ENCODE data around the gene HPSE2. TPM values are rescaled to one million over a fixed set of nuclear protein-coding genes. Genes with fewer than 3 reads are reported as not detected.

Gene HPSE2
- total RNA-seq, 2 experiments from 2014 or later: not detected

DNA sequence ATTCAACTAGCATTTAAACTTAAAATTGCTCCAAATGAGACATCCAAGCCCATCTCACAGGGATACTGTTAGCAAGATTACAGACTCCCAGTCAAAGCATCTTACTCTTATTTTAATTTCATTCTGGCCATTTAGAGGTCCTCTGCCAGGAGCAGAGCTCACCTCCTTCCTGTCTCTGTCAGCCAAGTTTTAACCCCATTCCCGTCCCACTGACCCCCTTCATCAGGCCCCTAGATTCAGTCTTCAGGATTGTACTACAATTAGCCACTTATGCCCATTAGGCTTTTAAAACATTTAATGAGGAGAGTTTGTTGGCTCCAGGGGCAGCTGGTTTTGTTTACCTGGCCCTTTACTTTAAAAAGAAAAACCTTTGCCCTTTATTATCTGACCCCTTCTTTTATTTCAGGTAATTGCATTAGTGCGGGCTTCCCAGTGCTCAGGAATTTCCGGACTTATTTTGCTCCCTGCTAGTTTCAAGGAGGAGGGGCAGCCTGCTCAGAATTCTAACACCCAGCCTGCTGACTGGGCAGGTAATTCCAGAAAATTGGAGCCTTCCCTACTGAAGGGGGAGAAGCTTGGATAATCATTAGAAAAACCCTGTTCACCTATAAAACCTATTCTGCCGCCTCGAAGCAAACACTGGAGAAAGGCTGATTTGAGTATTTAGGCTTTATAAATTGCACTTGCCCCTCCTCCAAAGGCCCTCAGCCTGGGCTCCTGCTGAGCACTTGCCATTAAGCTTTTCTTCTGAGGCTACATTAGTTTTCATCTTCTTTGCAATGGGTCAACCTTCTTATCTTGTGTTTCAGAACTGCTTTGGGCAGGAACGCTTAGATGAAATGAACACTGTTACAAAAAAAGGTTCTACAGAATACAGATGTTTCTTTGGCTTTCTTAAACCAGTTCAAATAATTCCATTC, 588.4 kb downstream of the HPSE2 start:
- Mint-ChIP-seq H3K4me3 (no peak overlapping the region), H3K36me3 (ENCODE audit: low read depth) (no peaks in the 10 kb centered on the region), H3K9me3 (no peaks in the 10 kb centered on the region), H3K27me3 (peaks cover 17% of the 10 kb centered on the region), H3K4me1 (no peaks in the 10 kb centered on the region), H3K27ac (no peak overlapping the region)
- ChIA-PET CTCF (interaction anchor here (0.5 kb wide), 1 partner anchor 72 kb away, joined by 3 read pairs; no protein-coding TSS in a partner anchor), POLR2A (no interaction called here)
- DNase-seq: no peak

- DNase-seq: no peak
- no peaks in the 10 kb centered on the region for H3K36me3 Mint-ChIP-seq (ENCODE audit: low read depth)
- no peaks in the 10 kb centered on the region for H3K4me1 Mint-ChIP-seq
- H3K27me3 Mint-ChIP-seq: peaks cover 18% of the 10 kb centered on the region
- ChIA-PET CTCF (interaction anchor here (0.6 kb wide), 1 partner anchor 14 kb away, joined by 5 read pairs; no protein-coding TSS in a partner anchor), POLR2A (no interaction called here)
- H3K9me3 Mint-ChIP-seq: no peaks in the 10 kb centered on the region
- H3K4me3 Mint-ChIP-seq: no peak overlapping the region
- no peak overlapping the region for H3K27ac Mint-ChIP-seq
Measured at GRCh38 chr10:98644466-98644865, 591.2 kb downstream of the HPSE2 start.

DNA sequence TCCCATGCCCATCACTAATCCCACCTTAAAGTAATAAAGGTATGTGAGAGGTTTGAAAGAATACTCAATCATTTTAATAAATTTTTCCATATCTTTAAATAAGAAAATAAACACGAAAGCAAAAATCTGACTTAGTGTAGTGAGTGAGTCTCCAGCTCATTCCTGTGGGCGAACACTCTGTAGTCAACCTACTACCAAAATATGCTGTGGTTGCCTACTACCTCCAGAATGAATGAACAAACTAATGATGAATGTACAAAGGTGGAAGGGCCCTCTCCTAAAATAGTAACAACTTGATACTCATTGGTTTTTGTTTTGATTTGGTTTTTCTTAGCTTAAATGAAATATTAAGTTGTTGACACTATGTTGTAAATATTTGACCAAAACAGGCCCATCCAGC, 593.4 kb downstream of the HPSE2 start:
- POLR2A ChIA-PET: no interaction called here
- CTCF ChIA-PET: no interaction called here
- H3K36me3 Mint-ChIP-seq (ENCODE audit: low read depth): no peaks in the 10 kb centered on the region
- no peak overlapping the region for H3K4me3 Mint-ChIP-seq
- H3K27me3 Mint-ChIP-seq: peaks cover 11% of the 10 kb centered on the region
- no peaks in the 10 kb centered on the region for H3K9me3 Mint-ChIP-seq
- H3K27ac Mint-ChIP-seq: no peak overlapping the region
- no peak for DNase-seq
- no peaks in the 10 kb centered on the region for H3K4me1 Mint-ChIP-seq

DNA sequence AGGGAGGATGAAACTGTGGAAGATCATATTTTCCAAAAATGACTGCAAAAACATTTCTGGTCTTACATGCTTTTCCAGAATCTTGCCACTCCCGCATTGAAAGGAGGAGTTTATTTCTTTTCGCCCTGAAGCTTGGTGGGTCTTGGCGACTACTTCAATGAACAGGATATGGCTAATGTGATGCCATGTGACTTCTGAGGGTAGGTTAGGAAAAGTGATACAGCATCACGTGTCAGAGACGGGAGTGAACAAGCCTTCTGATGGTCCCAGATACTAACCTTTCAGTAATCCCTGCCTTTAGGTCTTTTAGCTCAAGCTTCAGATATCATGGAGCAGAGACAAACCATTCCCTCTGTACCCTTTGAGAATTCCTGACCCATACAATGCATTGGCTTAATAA, 596.7 kb downstream of the HPSE2 start:
- Mint-ChIP-seq H3K27ac (no peak overlapping the region), H3K4me1 (no peaks in the 10 kb centered on the region), H3K36me3 (ENCODE audit: low read depth) (no peaks in the 10 kb centered on the region), H3K27me3 (peaks cover 3% of the 10 kb centered on the region), H3K4me3 (no peak overlapping the region), H3K9me3 (no peaks in the 10 kb centered on the region)
- ChIA-PET CTCF (no interaction called here), POLR2A (no interaction called here)
- no peak for DNase-seq

- H3K4me3 Mint-ChIP-seq: no peak overlapping the region
- peaks cover 4% of the 10 kb centered on the region for H3K27me3 Mint-ChIP-seq
- ChIA-PET POLR2A (no interaction called here), CTCF (no interaction called here)
- no peaks in the 10 kb centered on the region for H3K36me3 Mint-ChIP-seq (ENCODE audit: low read depth)
- no peak overlapping the region for H3K27ac Mint-ChIP-seq
- H3K9me3 Mint-ChIP-seq: no peaks in the 10 kb centered on the region
- no peaks in the 10 kb centered on the region for H3K4me1 Mint-ChIP-seq
- DNase-seq: no peak
Measured at GRCh38 chr10:98636921-98637329, 598.7 kb downstream of the HPSE2 start.

- Mint-ChIP-seq H3K36me3 (ENCODE audit: low read depth) (no peaks in the 10 kb centered on the region), H3K4me3 (no peak overlapping the region), H3K27ac (no peak overlapping the region), H3K9me3 (no peaks in the 10 kb centered on the region), H3K4me1 (no peaks in the 10 kb centered on the region), H3K27me3 (peaks cover 2% of the 10 kb centered on the region)
- no peak for DNase-seq
- POLR2A ChIA-PET: no interaction called here
- CTCF ChIA-PET: no interaction called here
Measured at GRCh38 chr10:98632456-98633150, 603.0 kb downstream of the HPSE2 start.

DNA sequence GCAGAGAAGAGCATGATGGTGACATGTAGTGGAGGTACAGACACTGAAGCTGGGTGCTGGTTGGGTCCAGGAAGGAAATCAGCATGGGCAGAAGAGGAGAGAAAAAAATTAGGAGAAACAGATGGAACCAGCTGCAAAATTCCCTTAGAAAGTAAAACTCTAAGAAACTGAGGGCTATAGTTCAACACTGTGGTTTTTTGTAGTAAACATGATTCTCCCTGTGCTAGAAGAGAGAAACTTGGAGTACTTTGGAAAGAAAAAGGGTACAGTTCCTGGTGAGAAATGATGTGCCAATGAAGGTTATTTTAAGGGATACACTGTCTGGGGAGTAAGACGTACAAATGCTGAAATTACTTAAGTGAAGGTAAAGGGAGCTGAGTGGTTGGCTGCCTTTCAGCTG, 607.4 kb downstream of the HPSE2 start:
- no peaks in the 10 kb centered on the region for H3K36me3 Mint-ChIP-seq (ENCODE audit: low read depth)
- peaks cover 1% of the 10 kb centered on the region for H3K27me3 Mint-ChIP-seq
- ChIA-PET CTCF (no interaction called here), POLR2A (no interaction called here)
- no peaks in the 10 kb centered on the region for H3K9me3 Mint-ChIP-seq
- no peak overlapping the region for H3K4me3 Mint-ChIP-seq
- H3K27ac Mint-ChIP-seq: no peak overlapping the region
- no peaks in the 10 kb centered on the region for H3K4me1 Mint-ChIP-seq
- no peak for DNase-seq

DNA sequence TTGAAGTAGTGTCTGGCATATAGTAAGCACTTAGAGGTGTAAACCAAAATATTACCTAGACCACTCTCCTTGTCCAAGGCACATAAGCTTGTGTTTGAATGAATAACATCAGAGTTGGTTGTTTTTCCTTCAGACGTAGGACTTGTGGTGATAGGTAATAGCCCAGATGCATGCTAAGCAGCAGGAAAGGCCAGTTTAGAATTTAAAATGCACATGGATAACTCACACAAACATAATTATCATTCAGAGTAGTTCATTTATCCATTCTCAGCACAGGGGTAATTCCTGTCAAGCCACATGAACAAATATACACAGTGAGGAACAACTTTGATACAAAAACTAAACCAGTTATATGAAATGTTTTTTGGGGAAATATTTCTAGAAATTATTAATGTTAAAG, 607.9 kb downstream of the HPSE2 start:
- ChIA-PET POLR2A (no interaction called here), CTCF (no interaction called here)
- no peaks in the 10 kb centered on the region for H3K4me1 Mint-ChIP-seq
- H3K36me3 Mint-ChIP-seq (ENCODE audit: low read depth): no peaks in the 10 kb centered on the region
- no peak overlapping the region for H3K4me3 Mint-ChIP-seq
- no peak overlapping the region for H3K27ac Mint-ChIP-seq
- H3K27me3 Mint-ChIP-seq: peaks cover under 1% of the 10 kb centered on the region
- H3K9me3 Mint-ChIP-seq: no peaks in the 10 kb centered on the region
- no peak for DNase-seq

DNA sequence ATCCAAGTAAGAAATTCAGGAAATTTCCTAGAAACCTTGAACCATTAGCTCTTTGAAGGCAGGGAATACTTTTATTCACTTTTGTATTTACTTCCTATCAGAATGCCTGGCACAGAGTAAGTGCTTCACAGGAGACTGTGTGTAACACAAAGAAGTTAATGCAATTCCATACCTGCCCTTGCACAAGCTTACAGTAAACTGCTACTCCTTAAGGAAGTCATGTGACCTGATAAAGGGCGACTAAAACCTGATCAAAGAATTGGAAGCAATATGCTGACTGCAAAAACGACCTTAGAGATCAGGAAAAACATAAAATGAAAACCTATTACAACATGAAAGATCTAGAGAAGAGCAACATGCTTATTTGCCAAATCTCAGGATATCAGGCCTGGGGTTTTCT, 610.7 kb downstream of the HPSE2 start:
- no peak overlapping the region for H3K27ac Mint-ChIP-seq
- ChIA-PET CTCF (no interaction called here), POLR2A (no interaction called here)
- no peak for DNase-seq
- no peaks in the 10 kb centered on the region for H3K36me3 Mint-ChIP-seq (ENCODE audit: low read depth)
- H3K27me3 Mint-ChIP-seq: peaks cover 6% of the 10 kb centered on the region
- H3K9me3 Mint-ChIP-seq: no peaks in the 10 kb centered on the region
- no peak overlapping the region for H3K4me3 Mint-ChIP-seq
- H3K4me1 Mint-ChIP-seq: no peaks in the 10 kb centered on the region

- Mint-ChIP-seq H3K4me3 (no peak overlapping the region), H3K27ac (no peak overlapping the region), H3K36me3 (ENCODE audit: low read depth) (no peaks in the 10 kb centered on the region), H3K4me1 (no peaks in the 10 kb centered on the region), H3K9me3 (no peaks in the 10 kb centered on the region), H3K27me3 (peaks cover 6% of the 10 kb centered on the region)
- ChIA-PET CTCF (no interaction called here), POLR2A (no interaction called here)
- DNase-seq: no peak
Measured at GRCh38 chr10:98623176-98623575, 612.5 kb downstream of the HPSE2 start.

- Mint-ChIP-seq H3K27me3 (peaks cover 7% of the 10 kb centered on the region), H3K27ac (no peak overlapping the region), H3K9me3 (no peaks in the 10 kb centered on the region), H3K4me1 (no peaks in the 10 kb centered on the region), H3K4me3 (no peak overlapping the region), H3K36me3 (ENCODE audit: low read depth) (no peaks in the 10 kb centered on the region)
- CTCF ChIA-PET: no interaction called here
- no peak for DNase-seq
- POLR2A ChIA-PET: no interaction called here
Measured at GRCh38 chr10:98621630-98622029, 614.0 kb downstream of the HPSE2 start.

DNA sequence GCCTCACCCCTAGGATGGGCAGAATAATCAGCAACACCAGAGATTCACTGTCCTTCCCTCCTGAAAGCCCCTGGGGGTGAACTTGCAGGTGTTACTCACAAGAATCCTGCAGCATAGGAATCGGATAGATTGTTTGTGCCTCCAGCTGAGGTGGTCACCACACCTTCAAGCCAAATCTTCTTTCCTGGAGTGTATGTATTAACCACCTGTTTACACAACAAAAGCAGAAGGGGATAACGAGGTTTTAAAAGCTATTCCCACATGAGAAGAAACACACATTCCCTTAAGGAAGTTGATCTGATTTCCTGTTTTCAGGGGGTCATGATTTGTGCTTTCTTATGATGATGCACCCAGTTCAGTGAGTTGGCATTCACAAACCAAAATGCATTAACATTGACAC, 615.1 kb downstream of the HPSE2 start:
- no peak for DNase-seq
- Mint-ChIP-seq H3K4me1 (no peaks in the 10 kb centered on the region), H3K27ac (no peak overlapping the region), H3K4me3 (no peak overlapping the region), H3K27me3 (peaks cover 13% of the 10 kb centered on the region), H3K36me3 (ENCODE audit: low read depth) (no peaks in the 10 kb centered on the region), H3K9me3 (no peaks in the 10 kb centered on the region)
- ChIA-PET POLR2A (no interaction called here), CTCF (no interaction called here)

- CTCF ChIA-PET: no interaction called here
- Mint-ChIP-seq H3K27ac (no peak overlapping the region), H3K4me3 (no peak overlapping the region), H3K9me3 (no peaks in the 10 kb centered on the region), H3K4me1 (no peaks in the 10 kb centered on the region), H3K36me3 (ENCODE audit: low read depth) (no peaks in the 10 kb centered on the region), H3K27me3 (peaks cover 13% of the 10 kb centered on the region)
- POLR2A ChIA-PET: interaction anchor here (0.6 kb wide), 1 partner anchor 27 kb away, joined by 3 read pairs; no protein-coding TSS in a partner anchor
- no peak for DNase-seq
Measured at GRCh38 chr10:98619446-98619845, 616.2 kb downstream of the HPSE2 start.

All from activated CD4-positive, alpha-beta T cell treated with anti-CD3 and anti-CD28 coated beads, Interleukin-2, amount 10 ng/mL, durations not matched to agents 7 days and 5 days (primary cell).